ENCODE measurements around the gene DBNDD1.

GRCh38 chr16:90031186-90031930 lies 12.1 kb upstream of the DBNDD1 start:
- TF ChIP-seq CTCF (conservative IDR thresholded peaks at IDR 0.05) (no peak), EZH2 (IDR thresholded peaks at IDR 0.05; ENCODE audit: low read depth) (no peak)
